B cell (primary cell): ENCODE data around the gene CROCC. TPM values are rescaled to one million over a fixed set of nuclear protein-coding genes. Genes with fewer than 3 reads are reported as not detected.

Source experiments
- ATAC-seq: fragments of 200-7000 bp; cut with Tn5 transposase; one replicate; pipeline ENCODE4 v1.10.0; 2021; ENCODE audit warnings: low read depth, mild to moderate bottlenecking, moderate number of reproducible peaks, moderate library complexity
- CTCF ChIA-PET: fragments of 350-600 bp; sonication (Branson Sonifier 250); formaldehyde crosslinking; loops from one replicate; lab custom pipeline; 2021; ENCODE audit warnings: antibody characterized with exemption, inconsistent platforms; lab: Charles Lee
- POLR2A ChIA-PET: fragments of 350-600 bp; sonication (Branson Sonifier 250); formaldehyde crosslinking; loops from one replicate; lab custom pipeline; 2021; ENCODE audit warnings: antibody characterized with exemption; lab: Charles Lee
- DNase-seq: peaks from one replicate; pipeline ENCODE4 v3.0.0; 2013
- H2AFZ ChIP-seq: 2 replicates; pipeline ENCODE4 v1.6.1; 2012; ENCODE audit warnings: mild to moderate bottlenecking, low read depth, low read length; ENCODE audit not compliant: insufficient read depth, poor library complexity, severe bottlenecking
- H3K27ac ChIP-seq, 2 donors: 1 replicate in 1 of 2; 2 replicates in 1 of 2; pipeline ENCODE4 v1.5.1; 2012 to 2013; ENCODE audit warnings: low read length in 2 of 2, mild to moderate bottlenecking in 2 of 2, moderate library complexity in 1 of 2
- H3K27me3 ChIP-seq, 4 experiments: fragments of 200-600 bp in 1 of 4; sonication (generic) in 1 of 4; replicated peaks in 1 of 4; 1 replicate in 2 of 4; 2 replicates in 2 of 4; pipeline versions ENCODE4 v1.6.1 to v1.7.0; 2013 to 2016; ENCODE audit warnings: low read length in 3 of 4, mild to moderate bottlenecking in 2 of 4, mixed read lengths in 1 of 4, moderate library complexity in 1 of 4; ENCODE audit not compliant: insufficient read depth in 4 of 4, control insufficient read depth in 3 of 4; ENCODE audit errors: control extremely low read depth in 1 of 4
- H3K36me3 ChIP-seq, 2 experiments: replicated peaks in 1 of 2; 1 replicate in 1 of 2; 2 replicates in 1 of 2; pipeline versions ENCODE4 v1.6.1 to v1.7.1; 2013; ENCODE audit warnings: low read length in 1 of 2; ENCODE audit not compliant: insufficient read depth in 2 of 2, control insufficient read depth in 1 of 2; ENCODE audit errors: control extremely low read depth in 1 of 2, extremely low read depth in 1 of 2
- H3K4me1 ChIP-seq, 2 donors: fragments of 200-600 bp in 1 of 2; sonication (generic) in 1 of 2; 1 replicate in 1 of 2; 2 replicates in 1 of 2; pipeline versions ENCODE4 v1.5.1 to v1.6.1; 2013 to 2017; ENCODE audit warnings: low read length in 2 of 2; ENCODE audit not compliant: control insufficient read depth in 2 of 2, insufficient read depth in 2 of 2
- H3K4me2 ChIP-seq: replicated peaks from 2 replicates; pipeline ENCODE3; 2012; ENCODE audit warnings: mild to moderate bottlenecking, low read depth, low read length; ENCODE audit not compliant: poor library complexity, severe bottlenecking
- H3K4me3 ChIP-seq, 5 experiments: fragments of 200-600 bp in 1 of 5; sonication (generic) in 1 of 5; 1 replicate in 3 of 5; 2 replicates in 2 of 5; pipeline versions ENCODE4 v1.5.1 to v1.7.0; 2011 to 2016; ENCODE audit warnings: low read length in 4 of 5, mild to moderate bottlenecking in 4 of 5, low read depth in 2 of 5, control low read depth in 1 of 5, moderate library complexity in 1 of 5; ENCODE audit not compliant: insufficient read depth in 1 of 5; ENCODE audit errors: control extremely low read depth in 1 of 5, extremely low read depth in 1 of 5
- H3K79me2 ChIP-seq: fragments of 200-600 bp; sonication (generic); one replicate; pipeline ENCODE4 v1.6.0; 2016; ENCODE audit warnings: low read length; ENCODE audit not compliant: control insufficient read depth, insufficient read depth
- H3K9ac ChIP-seq: fragments of 200-600 bp; sonication (generic); 2 replicates; pipeline ENCODE4 v1.6.1; 2017; ENCODE audit warnings: mild to moderate bottlenecking, low read length, moderate library complexity
- H3K9me3 ChIP-seq, 3 donors: one replicate each; pipeline versions ENCODE4 v1.6.1 to v1.7.1; 2013; ENCODE audit warnings: low read length in 2 of 3; ENCODE audit not compliant: control insufficient read depth in 2 of 3, insufficient read depth in 1 of 3; ENCODE audit errors: control extremely low read depth in 1 of 3
- H4K20me1 ChIP-seq: 2 replicates; pipeline ENCODE4 v1.6.0; 2012; ENCODE audit warnings: mild to moderate bottlenecking, low read length; ENCODE audit not compliant: insufficient read depth, control insufficient read depth, poor library complexity, severe bottlenecking
- H3K27ac Mint-ChIP-seq: one replicate; pipeline ENCODE4 v1.8.0; 2021; ENCODE audit warnings: mixed read lengths
- H3K27me3 Mint-ChIP-seq: one replicate; pipeline ENCODE4 v1.8.0; 2021; ENCODE audit warnings: mixed read lengths
- H3K4me1 Mint-ChIP-seq: one replicate; pipeline ENCODE4 v1.8.0; 2021; ENCODE audit warnings: mixed read lengths
- H3K4me3 Mint-ChIP-seq: one replicate; pipeline ENCODE4 v1.8.0; 2021; ENCODE audit warnings: mixed read lengths
- H3K9me3 Mint-ChIP-seq: one replicate; pipeline ENCODE4 v1.8.0; 2022; ENCODE audit warnings: mixed read lengths; ENCODE audit not compliant: insufficient read depth
- EZH2 ChIP-seq: IDR thresholded peaks from 2 replicates; pipeline ENCODE4 v1.6.1; 2012; ENCODE audit warnings: borderline replicate concordance, low read depth, mild to moderate bottlenecking, moderate library complexity, low read length; ENCODE audit not compliant: insufficient read depth, poor library complexity, severe bottlenecking
- WGBS: methylation state at CpG from one replicate; pipeline ENCODE4 v1.1.5; 2013; ENCODE audit warnings: missing lambda C conversion rate; ENCODE audit not compliant: insufficient coverage; 5-methylcytosine and 5-hydroxymethylcytosine counted together
- intact Hi-C: fragments of 100-400 bp; cut with micrococcal nuclease; formaldehyde crosslinking; loops from one replicate; pipeline ENCODE4 v1.10.0; 2022
- polyA plus RNA-seq: library from polyadenylated mRNA; depleted of rRNA; stranded (reverse); fragments of >200 nt; gene quantifications from 2 replicates; pipeline ENCODE4 v1.2.3, GENCODE V29; 2012
- total RNA-seq, 2 donors: library from RNA; stranded (reverse); fragments of 120-200 nt in 1 of 2; gene quantifications; 1 replicate in 1 of 2; 2 replicates in 1 of 2; pipeline versions ENCODE4 v1.2.3 to v1.2.4, GENCODE V29; 2013 to 2022
- TF ChIP-seq, protein P1 (sequence below): fragments of 200-600 bp; IDR thresholded peaks from one replicate; pipeline ENCODE4 v1.8.0; 2022; ENCODE audit warnings: antibody characterized with exemption, mild to moderate bottlenecking

CROCC gene
- total and polyA plus RNA-seq, 2 donors (not counting 1 experiment from before 2014, with no cell fraction given): 66.2 to 120 TPM

DNA sequence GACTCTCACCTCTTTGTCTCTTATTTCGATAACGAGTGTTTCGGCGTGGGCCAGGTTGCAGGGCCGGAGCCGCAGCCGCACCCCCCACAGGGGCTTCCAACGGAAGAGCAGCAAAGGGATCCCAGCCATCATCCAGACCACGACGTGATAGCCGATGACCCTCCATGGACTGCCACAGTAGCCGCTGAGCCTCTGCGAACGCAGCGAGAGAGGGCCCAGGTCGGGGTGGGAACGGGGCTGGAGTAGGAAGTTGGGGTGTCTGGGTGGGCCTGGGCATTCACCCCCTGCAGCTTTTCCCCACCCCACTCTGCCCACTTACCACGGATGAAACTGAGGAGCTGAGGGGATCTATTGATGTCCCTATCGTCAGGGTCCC, 83.6 kb downstream of the CROCC start:
- no peak overlapping the region for H3K4me2 ChIP-seq
- Mint-ChIP-seq H3K4me1 (peaks cover 11% of the 10 kb centered on the region), H3K4me3 (no peak overlapping the region), H3K27me3 (no peaks in the 10 kb centered on the region), H3K27ac (no peak overlapping the region), H3K9me3 (no peaks in the 10 kb centered on the region)
- ATAC-seq (no peak), DNase-seq (no peak)
- intact Hi-C loops: no loop called here
- no peak for TF ChIP-seq EZH2
- TF ChIP-seq, protein P1, sequence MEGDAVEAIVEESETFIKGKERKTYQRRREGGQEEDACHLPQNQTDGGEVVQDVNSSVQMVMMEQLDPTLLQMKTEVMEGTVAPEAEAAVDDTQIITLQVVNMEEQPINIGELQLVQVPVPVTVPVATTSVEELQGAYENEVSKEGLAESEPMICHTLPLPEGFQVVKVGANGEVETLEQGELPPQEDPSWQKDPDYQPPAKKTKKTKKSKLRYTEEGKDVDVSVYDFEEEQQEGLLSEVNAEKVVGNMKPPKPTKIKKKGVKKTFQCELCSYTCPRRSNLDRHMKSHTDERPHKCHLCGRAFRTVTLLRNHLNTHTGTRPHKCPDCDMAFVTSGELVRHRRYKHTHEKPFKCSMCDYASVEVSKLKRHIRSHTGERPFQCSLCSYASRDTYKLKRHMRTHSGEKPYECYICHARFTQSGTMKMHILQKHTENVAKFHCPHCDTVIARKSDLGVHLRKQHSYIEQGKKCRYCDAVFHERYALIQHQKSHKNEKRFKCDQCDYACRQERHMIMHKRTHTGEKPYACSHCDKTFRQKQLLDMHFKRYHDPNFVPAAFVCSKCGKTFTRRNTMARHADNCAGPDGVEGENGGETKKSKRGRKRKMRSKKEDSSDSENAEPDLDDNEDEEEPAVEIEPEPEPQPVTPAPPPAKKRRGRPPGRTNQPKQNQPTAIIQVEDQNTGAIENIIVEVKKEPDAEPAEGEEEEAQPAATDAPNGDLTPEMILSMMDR: no peak
- no peaks in the 10 kb centered on the region for H3K27me3 ChIP-seq
- peaks cover 29% of the 10 kb centered on the region for H4K20me1 ChIP-seq
- peaks cover 23% of the 10 kb centered on the region for H3K79me2 ChIP-seq
- H3K4me3 ChIP-seq: no peak overlapping the region
- H3K36me3 ChIP-seq: peaks cover 3 to 14% of the 10 kb centered on the region in 2 experiments
- POLR2A ChIA-PET: no interaction called here
- no peaks in the 10 kb centered on the region for H3K9me3 ChIP-seq
- CTCF ChIA-PET: no interaction called here
- H2AFZ ChIP-seq: no peak overlapping the region
- WGBS: 99% methylated on average over 11 of the region's 19 CpGs
- H3K9ac ChIP-seq: no peak overlapping the region
- H3K4me1 ChIP-seq: peaks cover 9 to 15% of the 10 kb centered on the region in 2 donors
- H3K27ac ChIP-seq: no peak overlapping the region

DNA sequence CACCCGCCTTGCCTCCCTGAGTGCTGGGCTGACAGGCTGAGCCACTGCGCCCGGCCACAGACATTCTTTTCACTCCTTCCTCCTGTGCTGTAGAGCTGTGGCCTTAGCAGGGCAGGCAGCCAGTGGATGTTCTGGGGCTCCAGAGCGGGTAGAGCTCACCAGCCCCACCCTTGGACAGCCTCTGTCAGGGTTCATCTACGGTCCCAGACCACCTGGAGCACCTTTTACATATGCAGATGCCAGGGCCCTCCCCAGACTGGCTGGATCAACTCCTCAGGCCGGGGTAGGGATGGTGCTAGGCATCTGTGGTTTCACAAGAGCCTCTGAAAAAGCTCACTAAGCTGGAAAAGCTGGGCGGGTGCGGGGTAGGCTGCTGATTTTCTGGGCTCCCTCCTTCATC, 85.4 kb downstream of the CROCC start:
- Mint-ChIP-seq H3K27ac (no peak overlapping the region), H3K9me3 (no peaks in the 10 kb centered on the region), H3K4me1 (peaks cover 22% of the 10 kb centered on the region), H3K27me3 (no peaks in the 10 kb centered on the region), H3K4me3 (no peak overlapping the region)
- 93% methylated on average over 6 of the region's 8 CpGs for WGBS
- Histone ChIP-seq H3K9me3 (no peaks in the 10 kb centered on the region), H2AFZ (no peak overlapping the region), H3K4me2 (no peak overlapping the region), H3K4me1 (peaks cover 19 to 28% of the 10 kb centered on the region in 2 donors), H3K79me2 (peaks cover 36% of the 10 kb centered on the region), H3K36me3 (peaks cover 3 to 14% of the 10 kb centered on the region in 2 experiments), H3K4me3 (no peak overlapping the region), H4K20me1 (peaks cover 37% of the 10 kb centered on the region), H3K9ac (no peak overlapping the region), H3K27me3 (no peaks in the 10 kb centered on the region), H3K27ac (no peak overlapping the region)
- POLR2A ChIA-PET: no interaction called here
- CTCF ChIA-PET: interaction anchor here (0.7 kb wide), 1 partner anchor 414 kb away, joined by 3 read pairs; no protein-coding TSS in a partner anchor
- ATAC-seq: no peak
- TF ChIP-seq EZH2: no peak
- TF ChIP-seq, protein P1: no peak
- intact Hi-C loops: no loop called here
- no peak for DNase-seq
